HTERT RPE-1 (cell line): ENCODE measurements around the gene STC2.

Experiments
- in situ Hi-C: fragments of 300-500 bp; cut with MboI; formaldehyde crosslinking; loops from 4 replicates; pipeline ENCODE4 v1.14.3; 2020; ENCODE audit warnings: low sequenced_read_pairs

The STC2 gene

GRCh38 chr5:173268750-173269432, 59.3 kb downstream of the STC2 start:
- in situ Hi-C loops: no loop called here

GRCh38 chr5:173265433-173265832, 62.8 kb downstream of the STC2 start:
- in situ Hi-C loops: no loop called here
